Activated naive CD8-positive, alpha-beta T cell treated with anti-CD3 and anti-CD28 coated beads for 36 hours (primary cell): Measurements from ENCODE around the gene TTLL11. TPM values are rescaled to one million over a fixed set of nuclear protein-coding genes. Genes with fewer than 3 reads are reported as not detected.
A peak's percentile ranks its signal among the peaks of the same experiment; 100 is the strongest.

Experiments
- DNase-seq: peaks from one replicate; pipeline ENCODE4 v3.0.0; 2021
- H3K27ac Mint-ChIP-seq: one replicate; pipeline ENCODE4 v1.8.0; 2022; ENCODE audit warnings: mild to moderate bottlenecking, moderate library complexity, mixed read lengths
- H3K27me3 Mint-ChIP-seq: one replicate; pipeline ENCODE4 v1.8.0; 2022; ENCODE audit warnings: mild to moderate bottlenecking, mixed read lengths
- H3K36me3 Mint-ChIP-seq: one replicate; pipeline ENCODE4 v1.8.0; 2021; ENCODE audit warnings: mild to moderate bottlenecking, mixed read lengths
- H3K4me1 Mint-ChIP-seq: one replicate; pipeline ENCODE4 v1.8.0; 2021; ENCODE audit warnings: mixed read lengths
- H3K4me3 Mint-ChIP-seq: one replicate; pipeline ENCODE4 v1.8.0; 2022; ENCODE audit warnings: mild to moderate bottlenecking, moderate library complexity, mixed read lengths
- H3K9me3 Mint-ChIP-seq: one replicate; pipeline ENCODE4 v1.8.0; 2022; ENCODE audit warnings: mixed read lengths
- total RNA-seq, 2 experiments: library from RNA; stranded (reverse); gene quantifications; one replicate each; pipeline ENCODE4 v1.2.3, GENCODE V29; 2021

Gene TTLL11
- total RNA-seq, 2 experiments from 2014 or later = 2.5 to 2.8 TPM

- no peak for DNase-seq
- Mint-ChIP-seq H3K4me1 (peaks cover 4% of the 10 kb centered on the region), H3K36me3 (no peaks in the 10 kb centered on the region), H3K9me3 (peaks cover 9% of the 10 kb centered on the region), H3K27ac (no peak overlapping the region), H3K4me3 (no peak overlapping the region), H3K27me3 (peaks cover 7% of the 10 kb centered on the region)
Observed at GRCh38 chr9:122102156-122102555, 9.0 kb upstream of the TTLL11 start.

- peaks cover 9% of the 10 kb centered on the region for H3K9me3 Mint-ChIP-seq
- H3K4me1 Mint-ChIP-seq = peaks cover 4% of the 10 kb centered on the region
- H3K27ac Mint-ChIP-seq = no peak overlapping the region
- no peaks in the 10 kb centered on the region for H3K36me3 Mint-ChIP-seq
- H3K27me3 Mint-ChIP-seq = peaks cover 7% of the 10 kb centered on the region
- no peak overlapping the region for H3K4me3 Mint-ChIP-seq
- no peak for DNase-seq
Observed at GRCh38 chr9:122100756-122101155, 7.6 kb upstream of the TTLL11 start.

GRCh38 chr9:122099271-122099869, 6.3 kb upstream of the TTLL11 start:
- Mint-ChIP-seq H3K36me3 (no peaks in the 10 kb centered on the region), H3K27me3 (peaks cover 17% of the 10 kb centered on the region), H3K4me1 (peaks cover 12% of the 10 kb centered on the region), H3K27ac (no peak overlapping the region), H3K9me3 (peaks cover 9% of the 10 kb centered on the region), H3K4me3 (peak overlapping the region; percentile 24)
- peak; percentile 67 for DNase-seq

GRCh38 chr9:122097679-122098315, 4.7 kb upstream of the TTLL11 start:
- no peaks in the 10 kb centered on the region for H3K36me3 Mint-ChIP-seq
- H3K27me3 Mint-ChIP-seq = peaks cover 23% of the 10 kb centered on the region
- no peak overlapping the region for H3K27ac Mint-ChIP-seq
- peaks cover 14% of the 10 kb centered on the region for H3K4me1 Mint-ChIP-seq
- H3K4me3 Mint-ChIP-seq = no peak overlapping the region
- no peak for DNase-seq
- no peaks in the 10 kb centered on the region for H3K9me3 Mint-ChIP-seq

- no peak for DNase-seq
- Mint-ChIP-seq H3K36me3 (no peaks in the 10 kb centered on the region), H3K27ac (no peak overlapping the region), H3K27me3 (peaks cover 23% of the 10 kb centered on the region), H3K4me1 (peaks cover 19% of the 10 kb centered on the region), H3K4me3 (no peak overlapping the region), H3K9me3 (no peaks in the 10 kb centered on the region)
Observed at GRCh38 chr9:122096620-122097415, 3.7 kb upstream of the TTLL11 start.

- Mint-ChIP-seq H3K4me1 (peaks cover 33% of the 10 kb centered on the region), H3K9me3 (no peaks in the 10 kb centered on the region), H3K36me3 (peaks cover 13% of the 10 kb centered on the region), H3K27ac (no peak overlapping the region), H3K4me3 (peak overlapping the region; percentile 8), H3K27me3 (peaks cover 23% of the 10 kb centered on the region)
- peak; percentile 36 for DNase-seq
Observed at GRCh38 chr9:122095010-122095767, 2.1 kb upstream of the TTLL11 start.

- H3K4me1 Mint-ChIP-seq = peaks cover 33% of the 10 kb centered on the region
- H3K27ac Mint-ChIP-seq = peak overlapping the region; percentile 40
- peaks cover 14% of the 10 kb centered on the region for H3K36me3 Mint-ChIP-seq
- H3K27me3 Mint-ChIP-seq = peaks cover 16% of the 10 kb centered on the region
- peak overlapping the region; percentile 87 for H3K4me3 Mint-ChIP-seq
- H3K9me3 Mint-ChIP-seq = no peaks in the 10 kb centered on the region
- no peak for DNase-seq
Observed at GRCh38 chr9:122091682-122092592, 1.2 kb downstream of the TTLL11 start.

- H3K27ac Mint-ChIP-seq = no peak overlapping the region
- peaks cover 36% of the 10 kb centered on the region for H3K4me1 Mint-ChIP-seq
- H3K27me3 Mint-ChIP-seq = peaks cover 16% of the 10 kb centered on the region
- DNase-seq = no peak
- H3K4me3 Mint-ChIP-seq = peak overlapping the region; percentile 15
- H3K36me3 Mint-ChIP-seq = peaks cover 14% of the 10 kb centered on the region
- no peaks in the 10 kb centered on the region for H3K9me3 Mint-ChIP-seq
Observed at GRCh38 chr9:122090981-122091380, 2.1 kb downstream of the TTLL11 start.

GRCh38 chr9:122090287-122090883, 2.7 kb downstream of the TTLL11 start:
- DNase-seq = no peak
- peaks cover 16% of the 10 kb centered on the region for H3K27me3 Mint-ChIP-seq
- H3K4me1 Mint-ChIP-seq = peaks cover 36% of the 10 kb centered on the region
- H3K36me3 Mint-ChIP-seq = peaks cover 14% of the 10 kb centered on the region
- H3K27ac Mint-ChIP-seq = no peak overlapping the region
- peak overlapping the region; percentile 20 for H3K4me3 Mint-ChIP-seq
- no peaks in the 10 kb centered on the region for H3K9me3 Mint-ChIP-seq

- H3K27me3 Mint-ChIP-seq = peaks cover 3% of the 10 kb centered on the region
- peaks cover 27% of the 10 kb centered on the region for H3K4me1 Mint-ChIP-seq
- H3K4me3 Mint-ChIP-seq = no peak overlapping the region
- H3K27ac Mint-ChIP-seq = no peak overlapping the region
- H3K36me3 Mint-ChIP-seq = peaks cover 14% of the 10 kb centered on the region
- H3K9me3 Mint-ChIP-seq = no peaks in the 10 kb centered on the region
- no peak for DNase-seq
Observed at GRCh38 chr9:122088880-122089706, 4.0 kb downstream of the TTLL11 start.

- H3K27me3 Mint-ChIP-seq = no peaks in the 10 kb centered on the region
- H3K9me3 Mint-ChIP-seq = no peaks in the 10 kb centered on the region
- DNase-seq = no peak
- peaks cover 30% of the 10 kb centered on the region for H3K4me1 Mint-ChIP-seq
- peaks cover 14% of the 10 kb centered on the region for H3K36me3 Mint-ChIP-seq
- no peak overlapping the region for H3K27ac Mint-ChIP-seq
- H3K4me3 Mint-ChIP-seq = no peak overlapping the region
Observed at GRCh38 chr9:122087406-122088200, 5.5 kb downstream of the TTLL11 start.

GRCh38 chr9:122086873-122087272, 6.2 kb downstream of the TTLL11 start:
- no peak overlapping the region for H3K27ac Mint-ChIP-seq
- no peak overlapping the region for H3K4me3 Mint-ChIP-seq
- H3K9me3 Mint-ChIP-seq = no peaks in the 10 kb centered on the region
- peaks cover 14% of the 10 kb centered on the region for H3K36me3 Mint-ChIP-seq
- no peak for DNase-seq
- H3K27me3 Mint-ChIP-seq = no peaks in the 10 kb centered on the region
- peaks cover 26% of the 10 kb centered on the region for H3K4me1 Mint-ChIP-seq
